IPS DF 6.9 (cell line): ENCODE data around the gene MRPS26.

Experiments used
- DNase-seq: peaks from one replicate; pipeline ENCODE4 v3.0.0-alpha.2; 2013; ENCODE audit warnings: low read depth, low spot score
- H3K27ac ChIP-seq: one replicate; pipeline ENCODE4 v1.5.1; 2013; ENCODE audit warnings: low read length, control low read depth
- H3K27me3 ChIP-seq: 2 replicates; pipeline ENCODE4 v1.6.1; 2013; ENCODE audit warnings: mild to moderate bottlenecking, low read length; ENCODE audit not compliant: control insufficient read depth, insufficient read depth
- H3K36me3 ChIP-seq: 2 replicates; pipeline ENCODE4 v1.6.1; 2013; ENCODE audit warnings: low read length; ENCODE audit not compliant: control insufficient read depth, insufficient read depth
- H3K4me1 ChIP-seq: 2 replicates; pipeline ENCODE4 v1.6.1; 2013; ENCODE audit warnings: low read length; ENCODE audit not compliant: control insufficient read depth, insufficient read depth
- H3K4me3 ChIP-seq: 2 replicates; pipeline ENCODE4 v1.5.1; 2013; ENCODE audit warnings: mild to moderate bottlenecking, low read length
- H3K9me3 ChIP-seq: 2 replicates; pipeline ENCODE4 v1.6.1; 2013; ENCODE audit warnings: low read length, inconsistent platforms; ENCODE audit not compliant: control insufficient read depth, insufficient read depth
- WGBS: extraction: QIAGEN DNeasy Blood & Tissue Kit; methylation state at CpG from one replicate; pipeline ENCODE4 v1.1.7; 2013; ENCODE audit warnings: mixed read lengths, missing lambda C conversion rate; ENCODE audit not compliant: insufficient read length, insufficient coverage; 5-methylcytosine and 5-hydroxymethylcytosine counted together

MRPS26 gene

GRCh38 chr20:3085571-3086072 lies 39.8 kb downstream of the MRPS26 start:
- H3K27ac ChIP-seq, result no peak overlapping the region
- no peak overlapping the region for H3K4me3 ChIP-seq
- peaks cover 23% of the 10 kb centered on the region for H3K27me3 ChIP-seq
- DNase-seq, result no peak
- H3K36me3 ChIP-seq, result no peaks in the 10 kb centered on the region; the same call in 1 of the 2 replicates
- H3K4me1 ChIP-seq, result peaks cover 7% of the 10 kb centered on the region
- no CpG with 5 or more reads among the region's 8 CpGs for WGBS
- no peaks in the 10 kb centered on the region for H3K9me3 ChIP-seq

DNA sequence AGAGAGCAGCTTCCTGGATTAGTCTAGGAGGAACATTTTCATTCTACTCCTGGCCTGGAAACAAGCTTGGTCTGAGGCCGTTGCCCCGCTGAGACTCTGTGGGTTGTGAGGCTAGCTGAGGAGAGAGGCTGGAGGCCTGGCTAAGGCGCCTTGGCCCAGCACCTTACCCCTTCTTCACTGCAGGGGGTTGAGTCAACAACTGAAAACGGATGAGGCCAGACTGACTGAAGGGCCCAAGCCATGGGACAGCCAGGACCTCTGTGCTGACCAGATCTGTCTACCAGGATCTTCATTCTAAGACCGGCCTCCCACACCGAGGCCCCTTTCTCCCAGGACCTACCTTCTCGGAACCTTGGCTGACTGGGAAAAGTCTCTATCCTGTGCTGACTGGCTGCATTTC lies 42.2 kb downstream of the MRPS26 start:
- peaks cover 7% of the 10 kb centered on the region for H3K4me1 ChIP-seq
- WGBS, result no CpG with 5 or more reads among the region's 7 CpGs
- no peaks in the 10 kb centered on the region for H3K9me3 ChIP-seq
- H3K4me3 ChIP-seq, result no peak overlapping the region
- H3K36me3 ChIP-seq, result no peaks in the 10 kb centered on the region; the same call in 1 of the 2 replicates
- H3K27me3 ChIP-seq, result peaks cover 8% of the 10 kb centered on the region; the same call in 1 of the 2 replicates
- no peak overlapping the region for H3K27ac ChIP-seq
- DNase-seq, result no peak

GRCh38 chr20:3090565-3090964 lies 44.7 kb downstream of the MRPS26 start:
- H3K27ac ChIP-seq, result no peak overlapping the region
- H3K4me1 ChIP-seq, result no peaks in the 10 kb centered on the region; the same call in 1 of the 2 replicates
- no peak for DNase-seq
- no CpG with 5 or more reads among the region's 1 CpG for WGBS
- H3K4me3 ChIP-seq, result no peak overlapping the region
- no peaks in the 10 kb centered on the region for H3K36me3 ChIP-seq
- H3K9me3 ChIP-seq, result no peaks in the 10 kb centered on the region
- H3K27me3 ChIP-seq, result no peaks in the 10 kb centered on the region

DNA sequence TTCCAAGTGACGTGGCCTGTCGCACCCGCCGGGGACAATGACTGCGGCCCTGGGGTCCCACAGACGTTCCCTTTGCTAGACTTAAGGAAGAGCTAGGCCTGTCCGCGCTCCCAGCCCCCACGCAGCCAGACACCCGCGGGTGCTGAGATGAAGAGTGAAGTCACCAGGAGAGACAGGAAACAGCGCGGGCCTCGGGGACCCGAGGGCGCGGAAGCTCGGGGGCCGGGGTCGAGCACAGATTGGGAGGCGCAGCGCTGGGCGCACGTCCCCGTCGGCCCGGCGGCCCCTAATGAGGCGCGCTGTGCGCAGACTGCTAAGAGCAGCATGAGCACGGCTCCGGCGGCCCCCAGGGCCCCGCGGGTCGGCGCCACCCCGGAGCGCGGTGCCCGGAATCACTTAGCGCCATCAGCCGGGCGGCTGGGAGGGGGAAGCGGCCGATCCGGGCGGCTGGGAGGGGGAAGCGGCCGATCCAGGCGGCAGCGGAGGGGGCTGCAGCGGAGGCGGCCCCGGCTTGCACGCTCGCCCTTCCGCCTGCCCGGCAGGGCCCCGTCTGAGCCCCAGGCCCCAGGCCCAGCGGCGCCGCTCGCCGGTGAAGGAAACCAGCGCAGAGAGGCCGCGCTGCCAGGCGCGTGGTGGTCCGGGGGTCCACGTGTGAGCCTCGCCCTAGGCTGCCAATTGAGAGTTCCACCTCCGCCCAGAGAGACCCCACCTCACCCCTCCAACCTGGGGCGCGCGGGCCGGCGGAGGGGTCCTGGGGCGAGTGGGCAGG lies 46.9 kb downstream of the MRPS26 start:
- WGBS, result no CpG with 5 or more reads among the region's 81 CpGs
- no peaks in the 10 kb centered on the region for H3K9me3 ChIP-seq
- H3K27me3 ChIP-seq, result no peaks in the 10 kb centered on the region
- no peak for DNase-seq
- H3K27ac ChIP-seq, result no peak overlapping the region
- H3K4me3 ChIP-seq, result peak overlapping the region; percentile 17; the same call in 1 of the 2 replicates
- no peaks in the 10 kb centered on the region; the same call in 1 of the 2 replicates for H3K4me1 ChIP-seq
- no peaks in the 10 kb centered on the region for H3K36me3 ChIP-seq

DNA sequence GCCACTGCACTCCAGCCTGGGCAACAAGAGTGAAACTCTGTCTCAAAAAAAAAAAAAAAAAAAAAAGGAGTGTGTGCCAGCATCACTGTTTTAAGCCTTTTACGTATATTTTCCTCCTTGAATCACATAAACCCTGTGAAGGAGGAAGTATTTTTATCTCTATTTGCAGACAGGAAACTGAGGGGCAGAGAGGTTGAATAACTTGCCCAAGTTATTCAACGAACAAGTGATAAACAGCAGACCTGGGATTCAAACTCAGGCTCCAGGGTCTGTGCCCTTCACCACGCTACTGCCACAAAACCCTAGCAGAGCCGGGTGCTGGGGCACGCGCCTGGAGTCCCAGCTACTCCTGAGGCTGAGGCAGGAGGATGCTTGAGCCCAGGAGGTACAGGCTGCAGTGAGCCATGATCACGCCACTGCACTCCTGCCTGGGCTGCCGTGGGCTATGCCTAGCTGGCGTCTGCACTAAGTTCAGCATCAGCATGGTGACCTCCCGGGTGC lies 48.1 kb downstream of the MRPS26 start:
- no peak for DNase-seq
- Histone ChIP-seq H3K27ac (no peak overlapping the region), H3K4me3 (no peak overlapping the region), H3K9me3 (no peaks in the 10 kb centered on the region), H3K4me1 (no peaks in the 10 kb centered on the region; the same call in 1 of the 2 replicates), H3K27me3 (no peaks in the 10 kb centered on the region), H3K36me3 (no peaks in the 10 kb centered on the region)
- WGBS, result no CpG with 5 or more reads among the region's 10 CpGs

DNA sequence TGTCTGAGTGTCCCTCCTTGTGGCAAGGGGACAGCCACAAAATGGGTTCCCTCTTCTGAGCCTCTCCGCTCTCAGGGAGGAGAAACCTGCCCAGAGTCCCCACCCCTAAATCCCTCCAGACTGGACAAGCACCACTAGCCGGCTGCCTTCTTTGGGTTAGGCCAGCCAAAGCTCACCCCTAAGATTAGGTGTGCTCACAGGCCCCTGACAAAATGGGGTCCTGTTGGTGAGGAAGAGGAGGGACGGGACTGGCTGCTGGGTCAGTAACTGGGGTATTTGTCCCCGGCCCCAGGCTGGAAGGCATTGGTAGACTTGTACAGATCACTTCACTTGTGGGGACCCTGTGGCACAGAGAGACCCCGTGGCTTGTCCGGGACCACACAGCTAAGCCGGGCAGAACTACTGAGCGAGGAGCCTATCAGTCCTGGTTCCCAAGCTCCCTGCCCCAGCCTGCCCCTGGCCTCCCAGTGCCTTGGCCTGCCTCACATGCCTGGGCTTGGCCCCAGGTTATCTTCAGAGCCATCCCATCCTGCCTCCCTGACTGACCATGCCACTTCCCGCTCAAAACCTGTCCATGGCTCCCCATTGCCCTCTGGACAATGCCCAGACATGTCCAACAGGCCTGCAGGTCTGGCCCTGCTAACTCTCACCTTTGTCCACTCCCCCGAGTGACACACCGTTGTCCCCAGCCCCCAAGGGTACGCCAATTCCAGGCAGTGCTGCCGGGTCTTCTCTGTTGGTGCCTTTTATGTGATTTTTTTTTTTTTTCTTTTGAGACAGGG lies 49.2 kb downstream of the MRPS26 start:
- no peak overlapping the region for H3K27ac ChIP-seq
- no peak for DNase-seq
- no peaks in the 10 kb centered on the region for H3K9me3 ChIP-seq
- H3K27me3 ChIP-seq, result no peaks in the 10 kb centered on the region
- H3K36me3 ChIP-seq, result no peaks in the 10 kb centered on the region
- no peak overlapping the region for H3K4me3 ChIP-seq
- no CpG with 5 or more reads among the region's 13 CpGs for WGBS
- no peaks in the 10 kb centered on the region; the same call in 1 of the 2 replicates for H3K4me1 ChIP-seq
